Peyer's patch (tissue), 4 donors: ENCODE measurements around the gene IFT57. TPM values are rescaled to one million over a fixed set of nuclear protein-coding genes. Genes with fewer than 3 reads are reported as not detected.

Source experiments
- DNase-seq, 3 donors: peaks; one replicate each; pipeline ENCODE4 v3.0.0-alpha.2; 2017 to 2019
- H3K27ac ChIP-seq, 4 donors: fragments of 200-600 bp; sonication (generic); one replicate each; pipeline ENCODE4 v1.5.1; 2016 to 2019
- H3K27me3 ChIP-seq, 2 donors: fragments of 200-600 bp; sonication (generic); one replicate each; pipeline ENCODE4 v1.5.1; 2019
- H3K36me3 ChIP-seq, 3 donors: fragments of 200-600 bp; sonication (generic); one replicate each; pipeline ENCODE4 v1.5.1; 2016 to 2019
- H3K4me1 ChIP-seq, 4 donors: fragments of 200-600 bp; sonication (generic); one replicate each; pipeline ENCODE4 v1.5.1; 2016 to 2019
- H3K4me3 ChIP-seq, 4 donors: fragments of 200-600 bp; sonication (generic); 1 replicate in 3 of 4; 2 replicates in 1 of 4; pipeline ENCODE4 v1.5.1; 2016 to 2019; ENCODE audit warnings: mild to moderate bottlenecking in 1 of 4
- H3K9me3 ChIP-seq, 4 donors: fragments of 200-600 bp; sonication (generic); one replicate each; pipeline ENCODE4 v1.5.1; 2016 to 2019; ENCODE audit warnings: mild to moderate bottlenecking in 1 of 4
- POLR2A ChIP-seq, 2 donors: fragments of 450-650 bp; IDR thresholded peaks; one replicate each; pipeline ENCODE4 v1.5.1; 2017; ENCODE audit warnings: antibody characterized with exemption in 2 of 2, mild to moderate bottlenecking in 2 of 2, moderate library complexity in 2 of 2
- total RNA-seq, 4 donors: library from RNA; depleted of rRNA; stranded (reverse); fragments of >200 nt; gene quantifications; one replicate each; pipeline ENCODE4 v1.1.0, GENCODE V29; 2016
- TF ChIP-seq, protein P1 (sequence below), 6 experiments: fragments of 450-650 bp in 4 of 6; fragments of 200-600 bp in 2 of 6; sonication (generic) in 1 of 6; IDR thresholded peaks; one replicate each; pipeline ENCODE4 v1.5.1; 2017 to 2019; ENCODE audit warnings: antibody characterized with exemption in 6 of 6, mild to moderate bottlenecking in 3 of 6, moderate library complexity in 1 of 6

Gene IFT57
- total RNA-seq, 4 donors from 2014 or later, result 17.2 to 79.2 (median 38.4) TPM

DNA sequence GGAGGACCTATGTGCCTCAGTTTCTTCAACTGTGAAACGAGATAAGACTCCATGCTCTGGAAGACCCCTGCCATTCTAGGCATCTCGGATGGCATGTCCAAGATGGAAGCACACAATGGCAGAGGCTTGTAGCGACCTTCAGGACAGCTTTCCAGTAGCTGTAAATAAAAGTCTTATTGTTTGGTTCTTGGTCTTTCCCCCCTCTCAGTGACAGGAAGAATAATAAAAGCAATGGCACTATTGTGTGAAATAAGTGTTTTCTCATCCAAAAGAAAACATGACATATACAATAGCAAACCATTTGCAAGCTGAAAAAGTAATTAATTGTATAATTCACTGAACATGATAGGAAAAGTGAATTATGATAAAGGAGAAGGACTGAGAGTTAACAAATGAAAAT, 98.9 kb downstream of the IFT57 start:
- no peaks in the 10 kb centered on the region for H3K36me3 ChIP-seq
- H3K4me1 ChIP-seq, result no peaks in the 10 kb centered on the region
- no peaks in the 10 kb centered on the region for H3K27me3 ChIP-seq
- DNase-seq, result no peak
- no peak overlapping the region for H3K4me3 ChIP-seq
- no peak overlapping the region for H3K27ac ChIP-seq
- no peaks in the 10 kb centered on the region for H3K9me3 ChIP-seq
- TF ChIP-seq, protein P1, sequence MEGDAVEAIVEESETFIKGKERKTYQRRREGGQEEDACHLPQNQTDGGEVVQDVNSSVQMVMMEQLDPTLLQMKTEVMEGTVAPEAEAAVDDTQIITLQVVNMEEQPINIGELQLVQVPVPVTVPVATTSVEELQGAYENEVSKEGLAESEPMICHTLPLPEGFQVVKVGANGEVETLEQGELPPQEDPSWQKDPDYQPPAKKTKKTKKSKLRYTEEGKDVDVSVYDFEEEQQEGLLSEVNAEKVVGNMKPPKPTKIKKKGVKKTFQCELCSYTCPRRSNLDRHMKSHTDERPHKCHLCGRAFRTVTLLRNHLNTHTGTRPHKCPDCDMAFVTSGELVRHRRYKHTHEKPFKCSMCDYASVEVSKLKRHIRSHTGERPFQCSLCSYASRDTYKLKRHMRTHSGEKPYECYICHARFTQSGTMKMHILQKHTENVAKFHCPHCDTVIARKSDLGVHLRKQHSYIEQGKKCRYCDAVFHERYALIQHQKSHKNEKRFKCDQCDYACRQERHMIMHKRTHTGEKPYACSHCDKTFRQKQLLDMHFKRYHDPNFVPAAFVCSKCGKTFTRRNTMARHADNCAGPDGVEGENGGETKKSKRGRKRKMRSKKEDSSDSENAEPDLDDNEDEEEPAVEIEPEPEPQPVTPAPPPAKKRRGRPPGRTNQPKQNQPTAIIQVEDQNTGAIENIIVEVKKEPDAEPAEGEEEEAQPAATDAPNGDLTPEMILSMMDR (IDR thresholded peaks at IDR 0.05), result no peak
- no peak for TF ChIP-seq POLR2A (IDR thresholded peaks at IDR 0.05)

DNA sequence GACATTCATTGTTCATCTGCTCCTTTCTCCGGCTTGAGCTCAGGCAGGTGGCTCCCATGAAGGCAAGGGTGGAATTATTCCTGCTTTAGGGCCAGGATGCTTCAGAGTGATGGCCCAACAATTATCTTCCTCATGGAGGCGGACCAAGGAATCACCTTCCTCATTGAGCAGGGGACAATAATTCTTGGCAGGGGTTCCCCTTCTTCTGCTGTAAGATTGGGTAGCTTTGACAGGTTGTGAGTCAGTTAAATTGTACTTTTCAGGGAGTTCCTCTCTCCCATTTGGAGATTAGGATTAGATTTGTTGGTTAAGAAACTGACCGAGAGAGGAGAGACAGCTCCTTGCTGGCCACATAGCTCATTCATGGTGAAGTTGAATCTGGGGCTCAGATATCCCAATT, 99.9 kb downstream of the IFT57 start:
- no peak for DNase-seq
- H3K4me1 ChIP-seq, result no peaks in the 10 kb centered on the region
- H3K9me3 ChIP-seq, result no peaks in the 10 kb centered on the region
- H3K27ac ChIP-seq, result no peak overlapping the region
- no peaks in the 10 kb centered on the region for H3K27me3 ChIP-seq
- no peak for TF ChIP-seq POLR2A (IDR thresholded peaks at IDR 0.05)
- TF ChIP-seq, protein P1 (IDR thresholded peaks at IDR 0.05), result no peak
- no peak overlapping the region for H3K4me3 ChIP-seq
- H3K36me3 ChIP-seq, result no peaks in the 10 kb centered on the region

DNA sequence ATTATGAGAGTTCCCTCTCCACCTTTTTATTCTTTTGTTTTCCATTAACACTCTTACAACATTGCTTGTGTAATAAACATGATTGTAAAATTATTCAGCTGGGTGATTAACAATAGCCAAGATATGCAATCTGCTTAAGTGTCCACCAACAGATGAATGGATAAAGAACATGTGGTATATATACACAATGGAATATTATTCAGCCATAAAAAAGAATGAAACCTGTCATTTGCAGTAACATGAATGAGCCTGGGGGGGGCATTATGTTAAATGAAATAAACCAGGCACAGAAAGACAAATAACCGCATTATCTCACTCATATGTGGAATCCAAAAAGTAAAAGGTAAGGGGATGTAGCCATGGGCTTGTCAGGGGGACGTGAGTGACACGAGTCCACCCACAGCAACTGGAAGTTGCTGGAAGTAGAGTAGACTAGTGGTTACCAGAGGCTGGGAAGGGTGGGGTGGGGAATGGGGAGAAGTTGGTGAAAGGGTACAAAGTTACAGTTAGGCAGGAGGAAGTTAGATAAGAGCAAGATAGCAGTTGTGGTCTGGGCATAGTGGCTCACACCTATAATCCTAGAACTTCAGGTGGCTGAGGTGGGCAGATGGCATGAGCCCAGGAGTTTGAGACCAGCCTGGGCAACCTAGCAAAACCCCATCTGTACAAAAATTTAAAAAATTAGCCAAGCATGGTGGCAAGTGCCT, 102.7 kb downstream of the IFT57 start:
- DNase-seq, result no peak
- Histone ChIP-seq H3K27ac (no peak overlapping the region), H3K4me1 (no peaks in the 10 kb centered on the region), H3K4me3 (no peak overlapping the region), H3K9me3 (no peaks in the 10 kb centered on the region), H3K36me3 (no peaks in the 10 kb centered on the region), H3K27me3 (no peaks in the 10 kb centered on the region)
- TF ChIP-seq, protein P1 (IDR thresholded peaks at IDR 0.05), result no peak
- no peak for TF ChIP-seq POLR2A (IDR thresholded peaks at IDR 0.05)

DNA sequence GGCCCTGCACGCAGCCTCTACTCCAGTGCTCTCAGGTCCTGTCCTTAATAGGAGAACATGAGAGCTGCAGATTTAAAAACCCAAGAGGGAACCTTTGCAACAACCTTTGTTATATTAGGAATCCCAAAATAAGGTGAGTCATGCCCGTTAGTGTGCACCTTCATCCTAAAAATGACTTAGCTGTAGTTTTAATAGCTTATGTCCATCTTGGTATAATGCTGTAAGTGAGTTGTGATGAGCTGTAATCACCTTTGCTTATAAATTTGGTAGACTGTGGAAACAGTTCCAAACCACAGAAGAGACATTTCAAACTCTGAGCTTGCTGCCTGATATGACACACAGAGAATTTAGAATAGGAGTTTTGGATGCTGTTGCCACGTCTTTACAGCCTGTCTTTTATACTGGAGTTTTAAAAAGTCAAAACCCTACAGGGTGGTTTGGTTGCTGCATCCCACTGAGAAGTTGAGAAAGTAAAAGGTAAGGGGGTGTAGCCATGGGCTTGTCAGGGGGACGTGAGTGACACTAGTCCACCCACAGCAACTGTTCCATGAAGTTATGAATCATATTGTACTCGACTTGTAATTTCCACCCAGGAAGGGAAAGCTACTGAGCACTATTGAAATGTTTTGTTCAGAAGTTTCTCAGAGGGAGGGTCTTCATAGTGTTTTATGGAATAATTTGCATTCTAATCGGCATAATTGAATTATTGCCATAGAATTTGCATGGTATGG, 104.0 kb downstream of the IFT57 start:
- H3K27me3 ChIP-seq, result no peaks in the 10 kb centered on the region
- TF ChIP-seq, protein P1 (IDR thresholded peaks at IDR 0.05), result no peak
- no peak for TF ChIP-seq POLR2A (IDR thresholded peaks at IDR 0.05)
- H3K4me3 ChIP-seq, result no peak overlapping the region
- no peaks in the 10 kb centered on the region for H3K9me3 ChIP-seq
- no peaks in the 10 kb centered on the region for H3K4me1 ChIP-seq
- DNase-seq, result no peak
- no peaks in the 10 kb centered on the region for H3K36me3 ChIP-seq
- no peak overlapping the region for H3K27ac ChIP-seq

DNA sequence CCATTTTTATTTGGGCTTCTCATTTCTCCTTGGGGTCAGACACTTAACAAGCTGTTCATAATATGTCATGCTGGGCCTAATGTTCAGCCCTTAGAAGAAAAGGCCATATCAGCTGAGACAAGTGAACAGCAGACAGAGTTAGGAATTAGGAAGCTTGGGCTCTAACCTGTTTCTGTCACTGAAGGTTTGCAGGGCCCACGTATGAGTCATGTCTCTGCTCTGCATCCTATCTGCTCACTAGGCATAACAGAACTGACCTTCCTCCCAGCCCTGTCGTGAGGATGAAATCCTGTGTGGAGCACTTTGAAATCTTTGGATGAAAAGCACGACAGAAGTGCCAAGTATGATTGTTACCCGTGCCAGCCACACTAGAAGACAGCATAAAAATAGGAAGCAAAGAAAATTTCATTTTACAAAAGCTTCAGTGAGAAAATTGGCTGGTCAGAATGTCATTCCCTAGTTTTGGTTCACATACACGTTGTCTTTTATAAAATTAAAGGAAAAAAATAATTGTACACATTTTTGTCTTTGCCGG, 104.9 kb downstream of the IFT57 start:
- TF ChIP-seq, protein P1 (IDR thresholded peaks at IDR 0.05), result no peak
- TF ChIP-seq POLR2A (IDR thresholded peaks at IDR 0.05), result no peak
- no peak for DNase-seq
- Histone ChIP-seq H3K27ac (no peak overlapping the region), H3K27me3 (no peaks in the 10 kb centered on the region), H3K9me3 (no peaks in the 10 kb centered on the region), H3K36me3 (no peaks in the 10 kb centered on the region), H3K4me1 (no peaks in the 10 kb centered on the region), H3K4me3 (no peak overlapping the region)
